Fibroblast of peridontal ligament (primary cell): Measurements from ENCODE around the gene PIGQ.

Source experiments
- DNase-seq: peaks from one replicate; pipeline ENCODE4 v3.0.0-alpha.2; 2010; ENCODE audit errors: extremely low read depth

Gene PIGQ

GRCh38 chr16:555528-556473 lies 14.0 kb upstream of the PIGQ start:
- DNase-seq: no peak

- DNase-seq: no peak
These were observed 13.1 kb upstream of the PIGQ start for GRCh38 chr16:556474-557173.

- DNase-seq: no peak
These were observed 12.1 kb upstream of the PIGQ start for GRCh38 chr16:557463-558297.

- no peak for DNase-seq
These were observed 11.3 kb upstream of the PIGQ start for GRCh38 chr16:558298-559020.

- no peak for DNase-seq
These were observed 10.8 kb upstream of the PIGQ start for GRCh38 chr16:559021-559380.

- no peak for DNase-seq
These were observed 10.2 kb upstream of the PIGQ start for GRCh38 chr16:559411-560203.

- no peak for DNase-seq
These were observed 9.5 kb upstream of the PIGQ start, which contains the start of gene PRR35 for GRCh38 chr16:560204-560700. TSS of gene PRR35 (plus strand) at chr16:560394. CDS start at chr16:563295, 2,901 bp downstream.

GRCh38 chr16:560701-561412 lies 8.9 kb upstream of the PIGQ start:
- DNase-seq: no peak

- no peak for DNase-seq
These were observed 8.4 kb upstream of the PIGQ start for GRCh38 chr16:561413-561794.

GRCh38 chr16:561957-562938 lies 7.5 kb upstream of the PIGQ start:
- no peak for DNase-seq

GRCh38 chr16:563072-563644 lies 6.6 kb upstream of the PIGQ start:
- no peak for DNase-seq

- DNase-seq: no peak
These were observed 4.9 kb upstream of the PIGQ start for GRCh38 chr16:564690-565418.

GRCh38 chr16:565419-566330 lies 4.1 kb upstream of the PIGQ start:
- DNase-seq: no peak

GRCh38 chr16:566475-567372 lies 3.0 kb upstream of the PIGQ start, which contains the start of gene NHLRC4:
TSS of gene NHLRC4 (plus strand) at chr16:567005. CDS start at chr16:568048, 1,043 bp downstream.
- peak; percentile 45 for DNase-seq
